Suprapubic skin (tissue), 4 donors: ENCODE data around the gene COLGALT1. TPM values are rescaled to one million over a fixed set of nuclear protein-coding genes. Genes with fewer than 3 reads are reported as not detected.
"Not testable (repeated sequence)": the region's sequence is repeated elsewhere in the genome, so short reads cannot be mapped to it uniquely, and the experiment has no call there.

Experiments used
- DNase-seq, 2 donors: peaks; one replicate each; pipeline ENCODE4 v3.0.0-alpha.2; 2019; ENCODE audit warnings: low spot score in 2 of 2
- H3K27ac ChIP-seq: fragments of 200-600 bp; sonication (generic); one replicate; pipeline ENCODE4 v1.5.1; 2019
- H3K27me3 ChIP-seq: fragments of 200-600 bp; sonication (generic); one replicate; pipeline ENCODE4 v1.5.1; 2019
- H3K36me3 ChIP-seq: fragments of 200-600 bp; sonication (generic); one replicate; pipeline ENCODE4 v1.5.1; 2019
- H3K4me1 ChIP-seq: fragments of 200-600 bp; sonication (generic); one replicate; pipeline ENCODE4 v1.5.1; 2019
- H3K4me3 ChIP-seq: fragments of 200-600 bp; sonication (generic); one replicate; pipeline ENCODE4 v1.5.1; 2019; ENCODE audit warnings: mild to moderate bottlenecking
- H3K9me3 ChIP-seq: fragments of 200-600 bp; sonication (generic); one replicate; pipeline ENCODE4 v1.5.1; 2019
- CTCF ChIP-seq, 2 donors: fragments of 200-600 bp in 1 of 2; fragments of 450-650 bp in 1 of 2; sonication (generic) in 1 of 2; IDR thresholded peaks; one replicate each; pipeline ENCODE4 v1.5.1; 2016 to 2019; ENCODE audit warnings: antibody characterized with exemption in 2 of 2, mild to moderate bottlenecking in 1 of 2, moderate library complexity in 1 of 2
- EP300 ChIP-seq: sonication (generic); formaldehyde crosslinking; IDR thresholded peaks from one replicate; pipeline ENCODE4 v1.6.1; 2017; ENCODE audit warnings: antibody characterized with exemption
- POLR2A ChIP-seq, 2 donors: fragments of 450-650 bp; IDR thresholded peaks; one replicate each; pipeline ENCODE4 v1.6.1; 2017; ENCODE audit warnings: antibody characterized with exemption in 2 of 2, mild to moderate bottlenecking in 2 of 2, moderate library complexity in 2 of 2
- POLR2AphosphoS5 ChIP-seq, 3 donors: sonication (generic); formaldehyde crosslinking; IDR thresholded peaks; one replicate each; pipeline ENCODE4 v1.6.1; 2017; ENCODE audit warnings: antibody characterized with exemption in 3 of 3
- WGBS: methylation state at CpG from one replicate; pipeline ENCODE4 v1.1.5; 2018; 5-methylcytosine and 5-hydroxymethylcytosine counted together
- total RNA-seq, 4 donors: library from RNA; depleted of rRNA; stranded (reverse); fragments of >200 nt; gene quantifications; one replicate each; pipeline ENCODE4 v1.1.0, GENCODE V29; 2016

COLGALT1 gene
- total RNA-seq, 4 donors from 2014 or later, result 52.4 to 83.8 (median 60.7) TPM

- peaks cover 76% of the 10 kb centered on the region for H3K36me3 ChIP-seq
- 83% methylated on average over 11 of the region's 11 CpGs for WGBS
Observed at GRCh38 chr19:17562561-17562960, 7.1 kb downstream of the COLGALT1 start.

GRCh38 chr19:17564781-17565180, 9.3 kb downstream of the COLGALT1 start:
- Histone ChIP-seq H3K27ac (no peak overlapping the region), H3K36me3 (peaks cover 84% of the 10 kb centered on the region), H3K4me3 (no peak overlapping the region), H3K27me3 (no peaks in the 10 kb centered on the region), H3K9me3 (no peaks in the 10 kb centered on the region), H3K4me1 (peaks cover 2% of the 10 kb centered on the region)
- no peak for TF ChIP-seq POLR2A (IDR thresholded peaks at IDR 0.05)
- TF ChIP-seq CTCF (IDR thresholded peaks at IDR 0.05), result no peak
- no peak for TF ChIP-seq POLR2AphosphoS5 (IDR thresholded peaks at IDR 0.05)
- no peak for TF ChIP-seq EP300
- DNase-seq, result no peak
- WGBS, result 69% methylated on average over 6 of the region's 6 CpGs

More at GRCh38 chr19:17562561-17562960, 7.1 kb downstream of the COLGALT1 start:
- DNase-seq, result no peak
- H3K4me3 ChIP-seq, result no peak overlapping the region
- no peak overlapping the region for H3K27ac ChIP-seq
- no peaks in the 10 kb centered on the region for H3K9me3 ChIP-seq
- TF ChIP-seq EP300, result no peak
- no peak for TF ChIP-seq CTCF (IDR thresholded peaks at IDR 0.05)
- no peak for TF ChIP-seq POLR2AphosphoS5 (IDR thresholded peaks at IDR 0.05)
- TF ChIP-seq POLR2A (IDR thresholded peaks at IDR 0.05), result no peak
- H3K4me1 ChIP-seq, result peaks cover 8% of the 10 kb centered on the region
- no peaks in the 10 kb centered on the region for H3K27me3 ChIP-seq

- H3K4me1 ChIP-seq, result peaks cover 2% of the 10 kb centered on the region
- no peaks in the 10 kb centered on the region for H3K9me3 ChIP-seq
- WGBS, result 76% methylated on average over 3 of the region's 3 CpGs
- DNase-seq, result no peak
- no peak overlapping the region for H3K4me3 ChIP-seq
- peaks cover 84% of the 10 kb centered on the region for H3K36me3 ChIP-seq
- no peak for TF ChIP-seq CTCF (IDR thresholded peaks at IDR 0.05)
- TF ChIP-seq POLR2AphosphoS5 (IDR thresholded peaks at IDR 0.05), result no peak
- no peak for TF ChIP-seq POLR2A (IDR thresholded peaks at IDR 0.05)
- TF ChIP-seq EP300, result no peak
- no peaks in the 10 kb centered on the region for H3K27me3 ChIP-seq
- no peak overlapping the region for H3K27ac ChIP-seq
Observed at GRCh38 chr19:17565611-17566010, 10.2 kb downstream of the COLGALT1 start.

GRCh38 chr19:17567940-17568339, 12.5 kb downstream of the COLGALT1 start:
- WGBS, result no CpG with 5 or more reads among the region's 1 CpG
- Histone ChIP-seq H3K27me3 (no peaks in the 10 kb centered on the region), H3K27ac (no peak overlapping the region), H3K4me3 (no peak overlapping the region), H3K9me3 (no peaks in the 10 kb centered on the region), H3K4me1 (no peaks in the 10 kb centered on the region), H3K36me3 (peaks cover 88% of the 10 kb centered on the region)
- TF ChIP-seq CTCF (IDR thresholded peaks at IDR 0.05) (no peak), POLR2A (IDR thresholded peaks at IDR 0.05) (no peak), POLR2AphosphoS5 (IDR thresholded peaks at IDR 0.05) (no peak), EP300 (no peak)
- no peak for DNase-seq

DNA sequence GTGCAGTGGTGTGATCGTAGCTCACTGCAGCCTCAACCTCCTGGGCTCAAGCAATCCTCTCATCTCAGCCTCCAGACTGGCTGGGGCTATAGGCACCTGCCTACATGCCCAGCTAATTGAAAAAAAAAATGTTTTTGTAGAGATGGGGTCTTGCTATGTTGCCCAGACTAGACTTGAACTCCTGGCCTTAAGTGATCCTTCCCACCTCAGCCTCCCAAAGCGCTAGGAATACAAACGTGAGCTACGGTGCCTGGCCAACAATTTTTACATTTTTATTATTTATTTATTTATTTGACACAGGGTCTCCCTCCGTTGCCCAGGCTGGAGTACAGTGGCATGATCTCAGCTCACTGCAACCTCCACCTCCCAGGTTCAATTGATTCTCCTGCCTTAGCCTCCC, 14.8 kb downstream of the COLGALT1 start:
- peaks cover 86% of the 10 kb centered on the region for H3K36me3 ChIP-seq
- H3K27ac ChIP-seq, H3K4me3 ChIP-seq, DNase-seq, H3K27me3 ChIP-seq, H3K9me3 ChIP-seq, H3K4me1 ChIP-seq: not testable (repeated sequence)
- WGBS, result 95% methylated on average over 5 of the region's 5 CpGs

- no peak for DNase-seq
- TF ChIP-seq POLR2AphosphoS5 (IDR thresholded peaks at IDR 0.05) (no peak), EP300 (no peak), POLR2A (IDR thresholded peaks at IDR 0.05) (no peak), CTCF (IDR thresholded peaks at IDR 0.05) (no peak)
- Histone ChIP-seq H3K4me1 (no peaks in the 10 kb centered on the region), H3K4me3 (no peak overlapping the region), H3K27me3 (no peaks in the 10 kb centered on the region), H3K27ac (no peak overlapping the region), H3K9me3 (no peaks in the 10 kb centered on the region), H3K36me3 (peaks cover 85% of the 10 kb centered on the region)
- WGBS, result 92% methylated on average over 6 of the region's 6 CpGs
Observed at GRCh38 chr19:17570791-17571190, 15.3 kb downstream of the COLGALT1 start.
